Mononuclear cell (primary cell): Measurements from ENCODE around the gene NPR3. TPM values are rescaled to one million over a fixed set of nuclear protein-coding genes. Genes with fewer than 3 reads are reported as not detected.

Source experiments
- H3K27me3 ChIP-seq: 2 replicates; pipeline ENCODE4 v1.6.0; 2011; ENCODE audit warnings: low read length, control low read depth; ENCODE audit not compliant: insufficient read depth
- H3K4me1 ChIP-seq: 2 replicates; pipeline ENCODE4 v1.5.1; 2011; ENCODE audit warnings: mild to moderate bottlenecking, low read length, control low read depth; ENCODE audit not compliant: insufficient read depth
- H3K4me3 ChIP-seq: 2 replicates; pipeline ENCODE4 v1.5.1; 2011; ENCODE audit warnings: mild to moderate bottlenecking, low read length, moderate library complexity
- H3K9me3 ChIP-seq: 2 replicates; pipeline ENCODE4 v1.5.1; 2011; ENCODE audit warnings: low read depth, mild to moderate bottlenecking, control low read depth, low read length
- total RNA-seq: library from RNA; depleted of rRNA; stranded (reverse); fragments of >200 nt; gene quantifications from one replicate; pipeline ENCODE4 v1.2.3, GENCODE V29; 2012

Gene NPR3
- total RNA-seq, 1 donor = 0.52 TPM

GRCh38 chr5:32770444-32770843 lies 59.3 kb downstream of the NPR3 start:
- Histone ChIP-seq H3K4me3 (no peak overlapping the region), H3K9me3 (no peaks in the 10 kb centered on the region), H3K4me1 (no peaks in the 10 kb centered on the region), H3K27me3 (no peaks in the 10 kb centered on the region)

DNA sequence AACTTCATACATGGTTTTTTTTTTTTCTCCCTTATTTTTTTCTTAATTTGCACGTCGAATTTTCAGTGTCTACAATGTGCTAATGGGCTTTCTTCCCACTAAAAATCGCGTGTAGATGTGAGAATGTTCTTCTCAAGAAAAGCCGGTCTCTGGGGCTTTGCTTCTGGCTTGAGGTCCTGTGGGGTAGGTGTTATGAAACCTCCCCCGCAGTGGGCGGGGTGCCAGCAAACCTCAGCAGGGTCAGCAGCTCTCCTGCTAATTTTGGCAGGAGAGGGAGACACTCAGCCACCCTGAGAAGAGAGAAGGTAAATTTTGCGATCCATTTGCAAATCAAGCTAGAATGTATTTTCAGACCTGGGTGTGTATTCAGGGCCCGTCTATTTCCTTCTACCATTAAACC lies 59.9 kb downstream of the NPR3 start:
- Histone ChIP-seq H3K4me1 (no peaks in the 10 kb centered on the region), H3K27me3 (no peaks in the 10 kb centered on the region), H3K4me3 (no peak overlapping the region), H3K9me3 (no peaks in the 10 kb centered on the region)

- Histone ChIP-seq H3K9me3 (no peaks in the 10 kb centered on the region), H3K27me3 (no peaks in the 10 kb centered on the region), H3K4me1 (no peaks in the 10 kb centered on the region), H3K4me3 (no peak overlapping the region)
Measured at GRCh38 chr5:32773944-32774343, 62.8 kb downstream of the NPR3 start.

GRCh38 chr5:32776200-32776599 lies 65.1 kb downstream of the NPR3 start:
- Histone ChIP-seq H3K4me1 (no peaks in the 10 kb centered on the region), H3K9me3 (no peaks in the 10 kb centered on the region), H3K27me3 (no peaks in the 10 kb centered on the region), H3K4me3 (no peak overlapping the region)

GRCh38 chr5:32777222-32777621 lies 66.1 kb downstream of the NPR3 start:
- Histone ChIP-seq H3K4me3 (no peak overlapping the region), H3K9me3 (no peaks in the 10 kb centered on the region), H3K4me1 (no peaks in the 10 kb centered on the region), H3K27me3 (no peaks in the 10 kb centered on the region)

DNA sequence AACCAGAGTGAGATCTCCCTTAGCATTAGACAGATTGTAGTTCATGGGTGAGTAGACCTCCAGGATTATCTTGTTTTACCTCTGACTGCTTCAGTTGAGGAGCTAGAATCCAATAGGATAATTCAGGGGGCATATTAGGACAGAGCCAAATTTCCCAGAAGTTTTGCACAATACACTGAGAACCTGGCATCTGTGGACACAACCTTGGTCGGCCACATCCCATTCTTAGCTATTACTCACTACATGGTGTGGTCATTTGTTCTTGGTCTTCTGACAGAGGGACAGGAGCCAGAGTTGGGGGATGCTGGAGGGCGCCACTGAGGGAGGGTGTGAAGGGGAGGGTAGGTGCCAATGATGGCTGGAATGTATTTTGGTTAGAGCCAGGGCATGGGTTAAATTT lies 66.6 kb downstream of the NPR3 start:
- H3K27me3 ChIP-seq = no peaks in the 10 kb centered on the region
- H3K4me1 ChIP-seq = no peaks in the 10 kb centered on the region
- no peak overlapping the region for H3K4me3 ChIP-seq
- no peaks in the 10 kb centered on the region for H3K9me3 ChIP-seq

GRCh38 chr5:32778403-32778802 lies 67.3 kb downstream of the NPR3 start:
- Histone ChIP-seq H3K9me3 (no peaks in the 10 kb centered on the region), H3K4me3 (no peak overlapping the region), H3K4me1 (no peaks in the 10 kb centered on the region), H3K27me3 (no peaks in the 10 kb centered on the region)

DNA sequence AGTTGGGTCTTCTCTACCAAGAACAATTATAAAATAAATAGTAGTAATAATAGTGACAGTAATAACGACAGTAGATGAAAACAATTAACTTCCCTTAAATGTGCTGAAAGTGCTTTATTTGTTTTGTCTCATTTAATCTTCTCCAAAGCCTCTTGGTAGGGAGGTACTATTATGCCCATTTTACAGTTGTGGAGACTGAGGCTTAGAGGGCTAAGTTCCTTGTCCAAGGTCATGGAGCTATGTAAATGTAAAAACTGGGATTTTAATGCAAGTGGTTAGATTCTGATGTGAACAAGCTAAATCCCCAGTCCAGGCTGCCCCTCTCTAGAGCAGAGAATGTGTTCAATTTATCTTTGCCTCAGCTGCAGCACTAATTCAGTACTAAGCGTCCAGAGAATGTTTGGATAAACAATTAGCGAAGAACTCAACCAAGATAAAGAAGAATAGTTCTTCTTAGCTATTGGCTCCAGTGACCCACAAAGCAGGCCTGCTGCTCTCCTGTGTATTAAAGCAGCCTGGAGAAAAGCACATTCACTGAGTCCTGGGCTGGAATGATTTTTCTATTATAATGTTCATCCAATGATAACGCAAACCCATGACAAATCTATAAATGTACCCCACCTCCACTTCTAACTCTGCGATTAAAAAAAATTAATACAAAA lies 68.8 kb downstream of the NPR3 start:
- H3K4me1 ChIP-seq = no peaks in the 10 kb centered on the region
- no peaks in the 10 kb centered on the region for H3K9me3 ChIP-seq
- no peaks in the 10 kb centered on the region for H3K27me3 ChIP-seq
- no peak overlapping the region for H3K4me3 ChIP-seq

DNA sequence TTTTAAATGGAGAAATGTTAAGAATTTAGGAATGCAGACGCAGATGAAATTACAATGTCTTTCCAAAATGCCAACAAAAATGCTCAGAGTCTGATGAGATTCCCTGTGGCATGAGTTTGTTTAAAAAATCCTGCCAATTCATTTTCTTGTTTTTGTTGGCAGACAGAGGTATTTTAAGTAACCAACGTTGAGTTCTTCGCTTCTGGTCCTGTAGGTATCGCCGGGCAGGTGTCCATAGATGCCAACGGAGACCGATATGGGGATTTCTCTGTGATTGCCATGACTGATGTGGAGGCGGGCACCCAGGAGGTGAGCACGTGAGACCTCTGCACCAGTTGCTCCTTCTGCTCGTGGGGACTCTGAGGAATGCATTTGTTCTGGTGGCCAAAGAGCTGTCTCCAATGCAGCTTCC lies 69.4 kb downstream of the NPR3 start:
- H3K4me3 ChIP-seq = no peak overlapping the region
- H3K27me3 ChIP-seq = no peaks in the 10 kb centered on the region
- H3K4me1 ChIP-seq = no peaks in the 10 kb centered on the region
- no peaks in the 10 kb centered on the region for H3K9me3 ChIP-seq

GRCh38 chr5:32783661-32784060 lies 72.5 kb downstream of the NPR3 start:
- no peaks in the 10 kb centered on the region for H3K4me1 ChIP-seq
- no peak overlapping the region for H3K4me3 ChIP-seq
- no peaks in the 10 kb centered on the region for H3K9me3 ChIP-seq
- no peaks in the 10 kb centered on the region for H3K27me3 ChIP-seq

DNA sequence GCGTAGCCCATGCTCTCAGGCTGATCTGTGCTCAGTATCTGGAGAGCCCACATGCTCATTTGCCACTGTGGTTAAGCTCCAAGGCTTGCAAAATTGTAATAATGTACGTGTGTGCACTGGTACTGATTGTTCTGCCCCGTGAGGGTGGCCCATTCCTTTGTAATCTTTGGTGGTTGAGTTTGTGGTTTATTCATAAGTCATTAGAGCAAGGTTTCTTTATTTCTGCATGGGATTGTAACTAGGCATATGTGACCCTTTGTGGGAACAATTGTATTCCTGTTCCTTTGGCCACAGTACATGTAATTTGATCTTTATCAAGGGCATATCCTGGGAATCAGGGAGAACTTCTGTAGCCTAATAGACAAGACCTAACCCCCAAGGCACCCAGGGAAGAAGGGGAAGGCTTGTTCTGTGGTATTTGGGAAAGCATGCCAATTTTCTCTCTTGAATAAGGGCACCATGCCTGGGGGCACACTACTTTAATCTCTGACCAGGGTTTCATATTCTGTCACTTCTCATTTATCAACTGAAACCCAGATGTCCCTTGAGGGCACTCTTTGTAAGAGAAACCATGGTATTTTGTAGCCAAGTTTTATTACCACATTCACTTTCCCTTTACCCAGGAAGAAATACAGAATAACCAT lies 74.6 kb downstream of the NPR3 start:
- H3K4me3 ChIP-seq = no peak overlapping the region
- H3K4me1 ChIP-seq = no peaks in the 10 kb centered on the region
- H3K9me3 ChIP-seq = no peaks in the 10 kb centered on the region
- no peaks in the 10 kb centered on the region for H3K27me3 ChIP-seq

DNA sequence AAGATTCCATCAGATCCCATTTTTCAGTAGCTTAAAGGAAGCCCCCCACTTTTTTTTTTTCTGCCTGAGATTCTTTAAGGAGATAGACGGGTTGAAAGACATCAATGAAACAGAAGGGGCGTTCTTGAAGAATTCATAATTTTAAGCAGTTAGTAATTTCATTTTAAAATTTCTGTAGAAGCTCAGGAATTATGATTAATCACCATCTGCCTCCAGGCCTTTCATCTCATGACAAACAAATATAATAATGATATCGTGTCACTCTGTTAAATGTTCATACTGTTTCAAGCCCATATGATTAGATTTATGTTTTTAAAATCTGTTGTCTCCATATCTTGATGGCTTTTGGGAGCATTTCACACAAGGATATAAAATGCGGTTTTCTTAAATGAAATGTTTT lies 75.2 kb downstream of the NPR3 start:
- Histone ChIP-seq H3K4me3 (no peak overlapping the region), H3K27me3 (no peaks in the 10 kb centered on the region), H3K9me3 (no peaks in the 10 kb centered on the region), H3K4me1 (no peaks in the 10 kb centered on the region)

DNA sequence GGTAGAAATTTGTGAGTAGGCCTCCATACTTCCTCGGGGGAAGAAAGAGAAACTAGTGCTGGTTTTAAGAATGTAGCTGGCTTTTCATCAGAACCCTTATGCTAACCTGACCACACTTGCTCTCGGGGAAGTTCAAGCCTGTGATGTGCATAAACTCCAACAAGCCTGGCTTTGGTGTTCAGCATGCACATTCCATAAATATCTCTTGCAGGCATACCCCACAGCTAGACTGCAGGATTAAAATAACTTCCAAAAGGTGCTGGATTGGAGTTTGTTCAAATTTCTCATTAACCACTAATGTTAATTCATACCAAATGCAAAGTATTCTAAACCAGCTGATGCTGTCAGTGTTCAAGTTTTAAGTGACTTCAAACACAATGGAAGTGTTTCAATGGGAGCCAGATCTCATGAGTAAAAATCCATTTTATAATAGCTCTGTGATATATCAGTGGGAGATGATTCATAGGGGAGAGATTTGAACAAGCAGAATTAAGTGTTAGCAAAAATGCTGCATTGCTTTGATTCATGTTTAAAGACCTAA lies 79.4 kb downstream of the NPR3 start:
- H3K4me1 ChIP-seq = no peaks in the 10 kb centered on the region
- no peak overlapping the region for H3K4me3 ChIP-seq
- no peaks in the 10 kb centered on the region for H3K9me3 ChIP-seq
- H3K27me3 ChIP-seq = no peaks in the 10 kb centered on the region

DNA sequence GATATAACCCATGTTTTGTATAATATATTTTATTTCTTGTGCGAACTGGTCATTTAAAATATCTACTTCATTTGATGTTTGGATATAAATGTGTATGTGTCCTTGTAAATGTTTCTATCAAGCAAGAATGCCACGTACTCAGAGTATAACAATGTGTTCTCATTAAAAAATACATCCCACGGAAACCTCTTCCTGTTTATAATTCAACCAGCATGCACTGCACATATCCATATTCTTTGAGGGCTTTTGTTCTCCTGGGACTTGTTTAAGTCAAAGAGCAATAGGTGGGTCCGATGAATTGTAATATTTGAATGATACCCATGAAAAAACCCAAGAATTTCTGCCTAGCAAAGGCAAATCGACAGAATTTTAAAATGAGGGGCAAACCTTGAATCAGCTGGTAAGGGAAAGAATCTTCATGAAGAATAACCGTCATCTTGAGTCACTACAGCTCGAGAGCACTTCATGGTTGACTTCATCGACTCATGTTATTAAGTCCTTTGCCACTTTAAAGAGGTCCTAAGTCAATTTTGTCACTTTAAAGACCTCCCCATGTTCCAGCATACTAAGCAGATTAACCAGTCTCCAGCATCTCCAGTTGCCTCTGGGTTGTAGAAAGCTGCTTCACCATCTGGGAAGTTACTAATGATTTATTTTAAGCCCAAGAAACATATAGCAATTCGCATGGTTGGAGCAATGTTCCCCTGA lies 80.6 kb downstream of the NPR3 start:
- Histone ChIP-seq H3K4me1 (no peaks in the 10 kb centered on the region), H3K9me3 (no peaks in the 10 kb centered on the region), H3K27me3 (no peaks in the 10 kb centered on the region), H3K4me3 (no peak overlapping the region)

DNA sequence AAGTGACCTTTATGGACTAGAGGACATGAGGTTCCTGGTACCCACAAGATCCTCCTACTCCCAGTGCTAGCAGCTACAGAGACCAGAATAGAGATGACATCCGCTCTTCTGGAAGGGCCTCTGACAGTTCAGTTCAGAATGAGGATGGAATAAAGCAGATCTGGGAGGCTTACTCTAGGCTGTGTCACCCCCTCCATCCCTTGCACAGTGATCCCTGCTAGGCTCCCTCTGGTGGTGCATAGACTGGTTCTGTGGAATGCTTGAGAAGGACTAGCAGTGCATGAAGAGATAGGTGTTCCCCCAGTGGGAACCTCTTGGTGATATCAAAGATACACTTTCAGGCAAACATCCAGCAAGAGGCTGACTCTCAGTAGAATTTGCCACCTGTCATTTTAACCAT lies 83.0 kb downstream of the NPR3 start:
- no peaks in the 10 kb centered on the region for H3K4me1 ChIP-seq
- H3K9me3 ChIP-seq = no peaks in the 10 kb centered on the region
- H3K27me3 ChIP-seq = no peaks in the 10 kb centered on the region
- no peak overlapping the region for H3K4me3 ChIP-seq
